Liver (tissue), 3 donors: ENCODE results near the gene ATP5IF1.

Experiments used
- GABPA ChIP-seq, 2 donors: IDR thresholded peaks in 1 of 2; conservative IDR thresholded peaks in 1 of 2; 2 replicates each; pipeline ENCODE4 v1.6.1; 2016; ENCODE audit warnings: antibody characterized with exemption in 2 of 2, mild to moderate bottlenecking in 1 of 2, moderate library complexity in 1 of 2
- RAD21 ChIP-seq, 2 donors: IDR thresholded peaks; 2 replicates each; pipeline ENCODE4 v1.6.1; 2016; ENCODE audit warnings: antibody characterized with exemption in 2 of 2, mild to moderate bottlenecking in 2 of 2
- SP1 ChIP-seq: IDR thresholded peaks from 2 replicates; pipeline ENCODE4 v1.6.1; 2018; ENCODE audit warnings: antibody characterized with exemption, mild to moderate bottlenecking
- TF ChIP-seq, protein P1 (sequence below): fragments of 150-350 bp; IDR thresholded peaks from 2 replicates; pipeline ENCODE4 v1.5.1; 2017; ENCODE audit warnings: improper control_type of control experiment, low read depth, low read length; ENCODE audit not compliant: missing input control
- TF ChIP-seq, protein P2 (sequence below): IDR thresholded peaks from 2 replicates; pipeline ENCODE4 v1.6.1; 2016; ENCODE audit warnings: antibody characterized with exemption
- TF ChIP-seq, protein P3 (sequence below): IDR thresholded peaks from 2 replicates; pipeline ENCODE4 v1.6.1; 2016; ENCODE audit warnings: antibody characterized with exemption
- TF ChIP-seq, protein P4 (sequence below): IDR thresholded peaks from 2 replicates; pipeline ENCODE4 v1.6.1; 2016; ENCODE audit warnings: antibody characterized with exemption
- donor health status: healthy.
- donor health status: healthy.

DNA sequence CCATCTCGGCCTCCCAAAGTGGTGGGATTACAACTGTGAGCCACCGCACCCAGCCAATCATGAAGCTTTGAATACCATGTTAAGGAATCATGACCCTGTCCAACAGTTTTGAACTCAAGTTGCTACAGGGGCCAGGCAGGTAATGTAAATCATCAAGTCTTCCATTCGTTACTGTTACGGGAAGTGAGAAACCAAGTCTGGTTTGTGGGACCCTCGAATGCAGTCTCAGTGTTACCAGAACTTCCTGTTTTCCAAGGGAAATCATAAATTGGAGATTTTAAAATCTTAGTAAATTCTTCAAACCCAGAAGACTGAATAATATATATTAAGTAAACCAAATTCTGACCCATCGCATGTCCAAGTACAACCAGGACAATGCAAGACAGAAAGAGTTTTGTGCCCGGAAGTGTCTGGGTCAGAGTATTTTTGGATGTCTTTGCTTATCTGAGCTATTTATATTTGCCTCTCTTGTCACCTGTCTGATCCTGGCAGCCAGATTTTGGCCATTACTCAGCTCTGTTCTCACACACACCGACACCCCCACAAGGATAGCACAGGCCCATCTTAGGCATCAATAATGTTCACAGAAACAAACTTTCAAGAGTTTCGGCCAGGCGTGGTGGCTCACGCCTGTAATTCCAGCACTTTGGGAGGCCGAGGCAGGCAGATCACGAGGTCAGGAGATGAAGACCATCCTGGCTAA is 8.8 kb downstream of the ATP5IF1 start:
- TF ChIP-seq GABPA (IDR thresholded peaks at IDR 0.05 in 1 of 2, conservative IDR thresholded peaks at IDR 0.05 in 1 of 2) (no peak), RAD21 (IDR thresholded peaks at IDR 0.05) (no peak), SP1 (no peak)
- TF ChIP-seq, protein P1, sequence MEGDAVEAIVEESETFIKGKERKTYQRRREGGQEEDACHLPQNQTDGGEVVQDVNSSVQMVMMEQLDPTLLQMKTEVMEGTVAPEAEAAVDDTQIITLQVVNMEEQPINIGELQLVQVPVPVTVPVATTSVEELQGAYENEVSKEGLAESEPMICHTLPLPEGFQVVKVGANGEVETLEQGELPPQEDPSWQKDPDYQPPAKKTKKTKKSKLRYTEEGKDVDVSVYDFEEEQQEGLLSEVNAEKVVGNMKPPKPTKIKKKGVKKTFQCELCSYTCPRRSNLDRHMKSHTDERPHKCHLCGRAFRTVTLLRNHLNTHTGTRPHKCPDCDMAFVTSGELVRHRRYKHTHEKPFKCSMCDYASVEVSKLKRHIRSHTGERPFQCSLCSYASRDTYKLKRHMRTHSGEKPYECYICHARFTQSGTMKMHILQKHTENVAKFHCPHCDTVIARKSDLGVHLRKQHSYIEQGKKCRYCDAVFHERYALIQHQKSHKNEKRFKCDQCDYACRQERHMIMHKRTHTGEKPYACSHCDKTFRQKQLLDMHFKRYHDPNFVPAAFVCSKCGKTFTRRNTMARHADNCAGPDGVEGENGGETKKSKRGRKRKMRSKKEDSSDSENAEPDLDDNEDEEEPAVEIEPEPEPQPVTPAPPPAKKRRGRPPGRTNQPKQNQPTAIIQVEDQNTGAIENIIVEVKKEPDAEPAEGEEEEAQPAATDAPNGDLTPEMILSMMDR: no peak
- TF ChIP-seq, protein P2, sequence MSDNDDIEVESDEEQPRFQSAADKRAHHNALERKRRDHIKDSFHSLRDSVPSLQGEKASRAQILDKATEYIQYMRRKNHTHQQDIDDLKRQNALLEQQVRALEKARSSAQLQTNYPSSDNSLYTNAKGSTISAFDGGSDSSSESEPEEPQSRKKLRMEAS: no peak
- TF ChIP-seq, protein P3, sequence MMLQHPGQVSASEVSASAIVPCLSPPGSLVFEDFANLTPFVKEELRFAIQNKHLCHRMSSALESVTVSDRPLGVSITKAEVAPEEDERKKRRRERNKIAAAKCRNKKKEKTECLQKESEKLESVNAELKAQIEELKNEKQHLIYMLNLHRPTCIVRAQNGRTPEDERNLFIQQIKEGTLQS: no peak
- TF ChIP-seq, protein P4, sequence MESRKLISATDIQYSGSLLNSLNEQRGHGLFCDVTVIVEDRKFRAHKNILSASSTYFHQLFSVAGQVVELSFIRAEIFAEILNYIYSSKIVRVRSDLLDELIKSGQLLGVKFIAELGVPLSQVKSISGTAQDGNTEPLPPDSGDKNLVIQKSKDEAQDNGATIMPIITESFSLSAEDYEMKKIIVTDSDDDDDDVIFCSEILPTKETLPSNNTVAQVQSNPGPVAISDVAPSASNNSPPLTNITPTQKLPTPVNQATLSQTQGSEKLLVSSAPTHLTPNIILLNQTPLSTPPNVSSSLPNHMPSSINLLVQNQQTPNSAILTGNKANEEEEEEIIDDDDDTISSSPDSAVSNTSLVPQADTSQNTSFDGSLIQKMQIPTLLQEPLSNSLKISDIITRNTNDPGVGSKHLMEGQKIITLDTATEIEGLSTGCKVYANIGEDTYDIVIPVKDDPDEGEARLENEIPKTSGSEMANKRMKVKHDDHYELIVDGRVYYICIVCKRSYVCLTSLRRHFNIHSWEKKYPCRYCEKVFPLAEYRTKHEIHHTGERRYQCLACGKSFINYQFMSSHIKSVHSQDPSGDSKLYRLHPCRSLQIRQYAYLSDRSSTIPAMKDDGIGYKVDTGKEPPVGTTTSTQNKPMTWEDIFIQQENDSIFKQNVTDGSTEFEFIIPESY: no peak
